Activated gamma-delta T cell treated with Interleukin-2 at 50 U/mL for 16 hours (primary cell): ENCODE measurements around the gene NOP56.

Source experiments
- DNase-seq: peaks from one replicate; pipeline ENCODE4 v3.0.0-alpha.2; 2020

Gene NOP56, protein sequence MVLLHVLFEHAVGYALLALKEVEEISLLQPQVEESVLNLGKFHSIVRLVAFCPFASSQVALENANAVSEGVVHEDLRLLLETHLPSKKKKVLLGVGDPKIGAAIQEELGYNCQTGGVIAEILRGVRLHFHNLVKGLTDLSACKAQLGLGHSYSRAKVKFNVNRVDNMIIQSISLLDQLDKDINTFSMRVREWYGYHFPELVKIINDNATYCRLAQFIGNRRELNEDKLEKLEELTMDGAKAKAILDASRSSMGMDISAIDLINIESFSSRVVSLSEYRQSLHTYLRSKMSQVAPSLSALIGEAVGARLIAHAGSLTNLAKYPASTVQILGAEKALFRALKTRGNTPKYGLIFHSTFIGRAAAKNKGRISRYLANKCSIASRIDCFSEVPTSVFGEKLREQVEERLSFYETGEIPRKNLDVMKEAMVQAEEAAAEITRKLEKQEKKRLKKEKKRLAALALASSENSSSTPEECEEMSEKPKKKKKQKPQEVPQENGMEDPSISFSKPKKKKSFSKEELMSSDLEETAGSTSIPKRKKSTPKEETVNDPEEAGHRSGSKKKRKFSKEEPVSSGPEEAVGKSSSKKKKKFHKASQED

DNA sequence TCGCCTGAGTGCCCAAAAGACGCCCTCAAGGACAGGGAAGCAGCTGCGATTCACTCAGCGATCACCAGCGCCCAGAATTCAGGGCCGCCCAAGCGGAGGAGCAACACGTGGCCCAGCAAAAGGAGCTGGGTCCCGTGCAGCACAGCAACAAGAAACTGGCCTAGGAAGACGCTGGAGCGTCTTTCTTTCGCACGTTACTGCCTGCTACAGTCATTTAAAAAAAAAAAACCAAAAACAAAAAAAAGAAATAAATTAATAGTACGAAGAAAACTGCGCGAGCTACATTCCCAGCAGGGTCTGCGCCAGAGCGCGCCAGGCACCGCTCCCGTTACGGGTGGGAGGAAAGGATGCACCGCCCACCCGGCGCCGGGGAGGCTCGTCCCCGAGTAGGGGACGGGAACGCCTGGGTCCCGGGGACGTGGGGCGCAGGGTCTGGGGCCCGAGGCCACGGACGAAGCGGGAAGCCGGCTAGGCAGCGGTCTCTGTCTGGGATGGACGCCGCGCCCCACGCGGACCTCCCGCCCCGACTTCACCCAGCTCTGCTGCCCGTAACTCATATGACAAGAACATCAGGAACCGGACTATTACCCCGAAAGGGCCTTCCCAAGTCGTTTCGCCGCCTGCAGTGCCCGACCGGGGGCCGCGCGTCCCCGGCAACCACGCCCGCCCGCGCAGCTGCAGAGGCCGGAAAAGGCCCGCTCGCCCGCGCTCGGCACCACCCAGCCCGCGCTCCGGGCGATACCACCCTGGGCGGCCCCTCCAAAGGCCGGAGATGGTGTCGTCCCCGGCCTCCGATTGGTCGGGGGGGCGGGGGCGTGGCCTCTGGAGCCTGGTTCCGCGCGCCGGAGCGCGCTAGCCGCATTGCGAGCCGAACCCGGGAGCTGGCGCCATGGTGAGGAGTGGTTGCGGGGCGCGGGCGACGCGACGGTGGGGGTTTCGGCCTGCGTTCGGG, at the start of gene NOP56:
NOP56 (plus strand) TSS at position 861 of the 952 bp plus-strand sequence; CDS start at position 890, 29 bp downstream.
- peak; percentile 94 for DNase-seq

DNA sequence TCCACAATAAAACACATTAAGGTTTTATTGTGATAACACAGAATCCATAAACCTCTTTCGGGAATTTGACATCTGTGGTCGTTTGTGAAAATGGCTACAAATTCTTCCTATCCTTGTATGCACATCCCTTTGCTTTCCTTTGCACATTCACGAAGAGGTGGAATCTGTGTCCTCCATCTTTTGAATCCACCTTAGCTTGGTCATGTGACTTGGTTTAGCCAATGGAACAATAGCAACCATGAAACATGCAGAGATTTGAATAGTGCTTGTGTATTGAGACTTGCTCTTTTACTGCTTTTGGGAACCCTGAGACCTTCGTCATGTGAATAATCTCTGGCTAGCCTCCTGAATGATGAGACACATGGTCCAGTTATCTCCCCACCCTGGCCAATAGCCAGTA, 49.7 kb upstream of the NOP56 start:
- no peak for DNase-seq

DNA sequence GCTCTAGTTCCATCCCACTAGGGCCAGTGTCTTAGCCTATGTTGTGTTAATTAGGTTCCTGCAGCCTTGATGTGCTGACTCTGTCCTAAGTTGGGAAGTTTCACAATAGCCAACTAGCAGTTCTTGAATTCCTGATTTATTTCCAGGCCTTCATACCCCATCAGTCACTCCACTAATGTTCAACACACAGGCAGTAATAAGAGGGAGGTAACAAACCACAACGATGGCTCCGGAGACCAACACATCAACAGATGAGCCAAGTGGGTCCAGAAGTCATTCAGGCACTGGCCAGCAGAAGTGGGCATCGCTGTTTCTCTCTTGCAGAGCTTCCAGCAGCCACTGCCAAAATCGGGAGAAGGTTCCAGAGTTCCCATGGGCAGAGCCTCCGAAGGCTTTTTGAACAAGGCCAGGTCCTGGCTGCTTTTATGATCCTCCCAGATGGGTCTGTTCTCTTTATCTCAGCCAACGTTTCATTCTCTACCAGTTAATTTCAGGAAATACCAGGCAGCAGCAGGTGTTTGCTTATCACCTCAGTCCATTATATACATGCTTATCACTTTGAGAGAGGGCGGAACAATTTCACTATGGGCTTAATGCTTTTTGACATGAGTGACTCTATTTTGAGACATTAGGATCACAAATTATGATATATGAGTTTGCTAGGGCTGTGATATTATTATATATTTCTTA, 48.5 kb upstream of the NOP56 start:
- no peak for DNase-seq

DNA sequence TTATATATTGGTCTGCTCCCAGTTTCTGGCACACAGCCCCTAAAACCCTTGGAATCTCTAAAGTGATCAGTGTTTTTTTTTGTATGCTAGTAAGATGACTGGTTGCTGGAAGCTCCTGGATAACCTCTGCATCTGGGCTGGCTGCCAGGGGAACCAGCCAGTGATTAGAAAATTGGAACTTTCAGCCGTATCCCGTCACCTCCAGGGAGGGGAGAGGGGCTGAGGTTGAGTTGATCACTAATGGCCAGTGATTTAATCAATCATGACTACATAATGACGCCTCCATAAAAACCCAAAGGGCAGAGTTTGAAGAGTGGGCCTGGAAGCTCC, 48.0 kb upstream of the NOP56 start:
- no peak for DNase-seq

DNA sequence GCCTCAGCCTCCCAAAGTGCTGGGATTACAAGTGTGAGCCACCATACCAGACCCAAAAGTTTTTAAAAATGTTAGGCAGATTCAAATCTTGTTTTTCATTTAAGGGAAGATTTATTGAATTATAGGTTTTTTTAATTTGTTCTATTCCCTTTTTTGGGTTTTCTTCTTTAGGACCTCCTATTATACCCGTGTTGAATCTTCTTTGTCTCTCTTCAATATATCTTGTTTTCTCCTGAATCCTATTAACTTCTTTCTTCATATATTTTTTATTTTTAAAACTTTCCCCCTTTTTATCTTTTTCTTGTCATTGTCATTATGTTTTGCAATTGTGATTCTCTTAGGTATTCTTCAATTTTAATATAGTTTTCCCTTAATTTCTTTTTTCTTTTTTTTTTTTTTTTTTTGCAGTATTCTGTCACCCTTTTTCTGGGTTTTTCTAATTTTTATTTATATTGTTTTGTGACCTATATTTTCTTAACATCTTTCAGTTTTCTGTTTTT, 45.9 kb upstream of the NOP56 start:
- no peak for DNase-seq

DNA sequence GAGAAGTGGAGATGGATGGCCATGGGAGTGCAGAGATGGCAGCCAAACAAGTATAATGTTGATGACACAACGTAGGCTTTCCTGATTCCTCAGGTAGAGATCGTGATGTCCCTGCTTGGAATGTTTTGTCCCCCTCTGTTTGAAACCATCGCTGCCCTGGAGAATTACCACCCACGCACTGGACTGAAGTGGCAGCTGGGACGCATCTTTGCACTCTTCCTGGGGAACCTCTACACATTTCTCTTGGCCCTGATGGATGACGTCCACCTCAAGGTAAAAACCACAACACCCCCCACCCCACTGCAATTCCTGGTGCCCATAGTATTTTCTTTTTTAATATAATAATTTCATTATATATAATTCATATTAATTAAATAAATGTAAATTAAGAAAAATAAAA, 42.1 kb upstream of the NOP56 start:
- DNase-seq: no peak

DNA sequence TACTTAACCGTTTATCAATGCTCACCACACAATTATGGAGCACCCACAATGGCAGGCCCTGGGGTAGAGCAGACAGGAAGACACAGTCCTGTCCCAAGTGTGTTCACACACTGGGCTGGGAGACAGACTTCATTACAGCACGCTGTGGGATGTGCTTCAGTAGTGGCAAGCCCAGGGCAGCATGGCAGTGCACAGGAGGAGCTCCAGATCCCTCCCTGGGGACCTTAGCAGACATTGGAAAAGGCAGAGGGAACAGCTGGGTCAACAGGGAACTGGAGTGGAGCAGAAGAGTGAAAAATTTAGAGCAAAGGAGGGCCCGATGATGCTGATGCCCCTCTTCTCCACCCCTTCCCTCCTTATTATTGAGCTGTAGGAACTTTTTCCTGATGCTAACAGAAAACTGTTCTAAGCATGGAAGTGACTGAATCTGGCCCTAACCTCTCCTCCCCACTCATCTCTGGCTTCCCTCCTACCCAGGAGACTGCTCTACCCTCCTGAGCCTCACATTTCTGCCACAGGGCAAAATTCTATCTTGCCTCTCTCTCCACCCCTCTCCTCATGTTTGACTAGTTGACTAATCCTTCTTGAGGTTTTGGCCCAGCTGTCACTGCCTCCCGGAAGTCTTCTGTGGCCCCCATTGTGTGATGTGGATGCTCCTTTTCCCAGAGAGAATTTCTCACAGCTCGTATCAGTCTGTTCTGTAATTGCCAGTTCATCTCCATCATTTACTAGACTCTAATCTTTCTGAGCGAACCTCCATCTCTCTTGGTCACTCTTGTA, 41.3 kb upstream of the NOP56 start:
- no peak for DNase-seq

DNA sequence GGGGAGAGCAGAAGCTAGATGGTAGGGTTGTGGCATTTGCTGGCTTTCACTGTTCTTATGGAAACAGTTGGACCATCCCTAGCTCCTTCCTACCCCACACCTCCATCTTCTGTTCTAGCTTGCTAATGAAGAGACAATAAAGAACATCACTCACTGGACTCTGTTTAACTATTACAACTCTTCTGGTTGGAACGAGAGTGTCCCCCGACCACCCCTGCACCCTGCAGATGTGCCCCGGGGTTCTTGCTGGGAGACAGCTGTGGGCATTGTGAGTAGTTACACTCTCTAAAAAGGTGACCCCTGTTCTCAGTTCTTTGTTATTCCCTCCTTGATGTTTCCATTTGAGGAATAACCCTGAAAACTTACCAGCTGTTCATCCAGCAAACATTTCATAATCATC, 40.4 kb upstream of the NOP56 start:
- no peak for DNase-seq

DNA sequence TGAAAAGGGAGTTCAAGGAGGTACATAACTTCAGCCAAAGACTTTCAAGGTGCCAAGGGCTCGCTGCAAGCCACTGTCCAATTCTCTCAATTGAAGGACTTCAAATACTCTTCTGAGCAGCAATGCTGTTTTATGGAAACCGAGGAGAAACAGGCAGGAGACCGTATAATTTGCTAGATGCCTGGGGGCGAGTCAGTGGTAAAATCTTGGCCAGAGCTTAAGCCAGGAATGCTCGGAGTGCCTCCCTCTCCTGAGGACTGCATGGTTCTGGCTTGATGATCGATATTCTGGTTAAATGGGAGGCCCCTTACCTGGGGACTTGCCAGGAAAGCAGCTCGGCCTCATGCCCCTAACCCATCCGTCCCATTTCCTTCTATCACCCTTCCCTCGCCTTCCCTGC, 35.8 kb upstream of the NOP56 start:
- DNase-seq: no peak

DNA sequence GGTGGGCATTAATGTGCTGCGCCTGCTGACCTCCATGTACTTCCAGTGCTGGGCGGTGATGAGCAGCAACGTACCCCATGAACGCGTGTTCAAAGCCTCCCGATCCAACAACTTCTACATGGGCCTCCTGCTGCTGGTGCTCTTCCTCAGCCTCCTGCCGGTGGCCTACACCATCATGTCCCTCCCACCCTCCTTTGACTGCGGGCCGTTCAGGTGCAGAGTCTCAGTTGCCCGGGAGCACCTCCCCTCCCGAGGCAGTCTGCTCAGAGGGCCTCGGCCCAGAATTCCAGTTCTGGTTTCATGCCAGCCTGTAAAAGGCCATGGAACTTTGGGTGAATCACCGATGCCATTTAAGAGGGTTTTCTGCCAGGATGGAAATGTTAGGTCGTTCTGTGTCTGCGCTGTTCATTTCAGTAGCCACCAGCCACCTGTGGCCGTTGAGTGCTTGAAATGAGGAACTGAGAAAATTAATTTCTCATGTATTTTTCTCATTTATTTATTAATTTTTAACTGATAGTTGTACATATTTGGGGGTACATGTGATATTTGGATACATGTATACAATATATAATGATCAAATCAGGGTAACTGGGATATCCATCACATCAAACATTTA, 35.2 kb upstream of the NOP56 start:
- no peak for DNase-seq

DNA sequence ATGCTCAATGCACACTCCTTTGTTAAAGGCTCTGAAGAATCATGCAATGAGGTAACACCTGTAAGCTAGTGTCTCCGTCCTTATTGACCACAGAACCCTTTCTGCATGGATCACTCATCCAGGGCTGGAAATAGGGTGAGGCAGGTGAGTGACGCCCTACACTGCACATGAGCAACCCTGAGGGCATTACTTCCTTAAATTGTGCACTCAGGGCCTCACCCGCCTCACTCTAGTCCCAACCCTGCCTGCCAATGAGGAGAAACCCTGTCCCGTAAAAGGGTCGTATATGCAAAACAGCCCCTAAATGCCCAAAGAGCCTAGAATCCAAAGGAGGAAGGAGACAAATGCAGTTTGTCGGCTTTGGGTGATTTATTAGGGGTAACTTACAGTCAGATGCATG, 33.6 kb upstream of the NOP56 start:
- DNase-seq: no peak

DNA sequence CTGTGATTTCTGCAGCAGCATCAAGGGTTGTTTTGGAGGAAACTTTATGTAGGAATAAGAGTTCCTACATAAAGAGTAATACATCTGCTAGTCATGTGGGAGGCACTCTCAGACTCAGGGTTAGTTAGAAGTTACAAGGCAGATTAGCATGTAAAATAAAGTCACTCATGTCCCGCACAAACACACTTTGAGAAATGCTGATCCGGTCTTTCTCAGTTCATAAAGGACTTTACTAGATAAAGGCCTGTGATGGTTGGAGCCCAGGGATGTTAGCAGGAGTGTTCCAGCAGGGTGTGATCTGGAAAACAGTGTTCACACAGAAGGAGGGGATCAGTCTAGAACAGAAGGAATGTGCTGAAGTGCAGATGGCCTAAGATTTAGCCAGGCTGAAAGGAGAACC, 33.1 kb upstream of the NOP56 start:
- DNase-seq: no peak

DNA sequence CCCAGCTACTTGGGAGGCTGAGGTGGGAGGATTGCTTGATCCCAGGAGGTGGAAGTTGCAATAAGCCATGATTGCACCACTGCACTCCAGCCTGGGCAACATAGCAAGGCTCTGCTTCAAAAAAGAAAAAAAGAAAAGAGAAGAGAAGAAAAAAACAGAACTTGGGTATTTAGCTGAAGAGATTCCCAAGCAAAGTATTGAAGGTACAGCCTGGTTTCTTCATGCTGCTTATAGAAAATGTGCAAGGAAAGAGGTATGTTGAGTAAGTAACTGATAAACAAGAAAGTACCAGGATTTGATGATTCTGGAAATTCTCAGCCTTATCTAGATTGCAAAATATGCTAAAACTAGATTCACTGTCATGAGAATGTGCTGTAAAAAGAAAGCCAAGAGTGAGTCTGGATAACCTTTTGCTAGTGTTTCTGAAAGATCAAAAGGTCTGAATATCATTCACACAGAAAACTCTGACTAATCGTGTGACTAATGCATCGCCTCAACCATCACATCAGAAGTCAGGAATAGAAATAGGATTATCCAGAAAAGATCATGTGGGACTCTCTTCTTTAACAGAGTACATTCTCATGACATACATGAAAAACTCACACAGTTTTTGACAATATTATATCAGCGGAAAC, 32.4 kb upstream of the NOP56 start:
- DNase-seq: no peak

DNA sequence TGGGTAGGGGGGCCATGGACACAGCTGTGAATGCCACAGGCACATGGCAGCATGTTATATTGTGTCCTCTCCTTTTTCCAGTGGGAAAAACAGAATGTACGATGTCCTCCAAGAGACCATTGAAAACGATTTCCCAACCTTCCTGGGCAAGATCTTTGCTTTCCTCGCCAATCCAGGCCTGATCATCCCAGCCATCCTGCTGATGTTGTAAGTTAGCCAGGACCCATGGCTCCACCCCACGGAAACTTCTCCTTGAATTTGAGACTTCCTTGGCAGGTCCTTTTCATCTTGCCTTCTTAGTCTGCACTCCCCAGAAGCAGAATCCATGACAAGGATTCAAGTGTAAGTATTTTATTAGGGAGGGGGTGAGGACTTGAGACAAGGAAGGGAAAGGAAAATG, 28.2 kb upstream of the NOP56 start:
- no peak for DNase-seq

DNA sequence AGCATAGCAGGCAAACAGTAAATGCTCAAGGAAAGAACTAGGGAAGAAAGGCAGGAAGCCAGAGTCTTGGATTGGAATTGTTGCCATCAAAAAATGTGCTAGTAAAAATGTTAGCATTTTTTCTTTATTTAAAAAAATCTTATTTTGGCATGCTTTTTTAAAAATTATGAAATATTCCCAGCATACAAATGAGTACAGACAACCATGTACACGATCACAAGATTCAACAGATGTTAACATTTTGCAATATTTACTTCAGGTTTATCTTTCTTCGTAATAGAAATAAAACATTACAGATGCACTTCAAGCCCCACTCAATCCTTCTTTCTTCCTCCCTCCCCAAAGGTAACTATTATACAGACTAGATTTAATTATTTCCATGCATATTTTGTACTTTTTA, 27.4 kb upstream of the NOP56 start:
- DNase-seq: no peak

DNA sequence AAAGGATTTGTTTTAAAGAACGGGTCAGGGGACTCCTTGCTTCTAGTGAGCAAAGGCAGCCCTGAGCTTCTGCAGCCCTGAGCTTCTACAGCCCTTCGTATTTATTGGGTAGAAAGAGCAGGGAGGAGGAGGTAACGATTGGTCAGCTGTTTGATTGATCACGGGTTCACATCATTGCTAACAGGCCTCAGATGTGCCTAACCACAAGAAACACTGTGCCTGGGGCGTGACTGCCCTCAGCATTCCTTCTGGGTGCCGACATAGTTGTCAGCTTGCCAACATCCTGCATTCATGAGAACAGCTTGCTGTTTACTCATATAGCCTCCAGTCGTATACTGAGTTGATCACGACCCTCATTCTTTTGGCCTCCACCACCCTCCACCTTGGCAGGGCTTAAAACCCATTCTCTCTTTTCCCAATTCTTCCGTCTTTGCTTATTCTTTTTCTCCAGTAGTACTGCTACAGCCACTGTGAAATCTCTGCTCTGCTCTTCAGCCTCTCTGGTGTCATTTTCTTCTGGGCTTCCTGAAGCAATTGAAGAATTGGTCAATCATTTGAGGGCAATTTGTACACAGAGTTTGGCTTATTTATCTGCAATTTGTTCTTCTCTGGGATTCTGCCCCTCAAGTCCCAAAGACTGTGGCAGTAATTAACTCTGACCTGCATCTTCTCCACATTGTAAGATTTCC, 25.4 kb upstream of the NOP56 start:
- DNase-seq: no peak

DNA sequence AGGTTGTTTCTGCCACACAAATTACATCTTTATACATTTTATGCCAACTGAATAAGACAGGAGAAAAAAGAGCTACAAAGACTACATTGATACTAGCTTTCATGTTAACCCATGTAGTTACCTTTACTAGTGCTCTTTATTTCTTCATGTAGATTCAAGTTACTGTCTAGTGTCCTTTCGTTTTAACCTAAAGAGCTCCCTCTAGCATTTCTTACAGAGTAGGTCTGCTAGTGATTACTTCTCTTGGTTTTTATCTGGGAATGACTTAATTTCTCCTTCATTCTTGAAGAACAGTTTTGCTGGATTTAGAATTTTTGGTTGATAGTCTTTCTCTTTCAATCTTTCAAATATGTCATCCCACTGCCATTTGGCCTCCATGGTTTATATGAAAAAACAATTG, 21.2 kb upstream of the NOP56 start:
- no peak for DNase-seq

DNA sequence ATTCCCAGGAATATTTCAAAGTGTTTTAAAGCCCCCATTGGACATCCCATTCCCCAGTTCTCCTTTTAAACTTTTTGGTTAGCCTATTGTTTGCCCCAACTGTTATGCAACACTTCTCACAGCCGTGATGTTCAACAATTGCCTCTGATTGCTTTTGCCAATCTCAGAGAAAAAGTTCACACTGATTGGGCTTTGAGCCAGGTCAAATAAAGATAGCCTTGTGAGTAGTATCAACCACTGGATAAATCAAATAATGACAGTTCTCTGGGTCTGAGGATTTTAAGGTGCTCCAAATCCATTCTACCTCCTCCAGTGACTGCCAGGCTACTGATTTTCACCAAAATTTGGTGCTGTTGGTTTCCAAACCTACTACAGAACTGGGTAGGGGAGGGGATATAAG, 19.1 kb upstream of the NOP56 start:
- DNase-seq: no peak

DNA sequence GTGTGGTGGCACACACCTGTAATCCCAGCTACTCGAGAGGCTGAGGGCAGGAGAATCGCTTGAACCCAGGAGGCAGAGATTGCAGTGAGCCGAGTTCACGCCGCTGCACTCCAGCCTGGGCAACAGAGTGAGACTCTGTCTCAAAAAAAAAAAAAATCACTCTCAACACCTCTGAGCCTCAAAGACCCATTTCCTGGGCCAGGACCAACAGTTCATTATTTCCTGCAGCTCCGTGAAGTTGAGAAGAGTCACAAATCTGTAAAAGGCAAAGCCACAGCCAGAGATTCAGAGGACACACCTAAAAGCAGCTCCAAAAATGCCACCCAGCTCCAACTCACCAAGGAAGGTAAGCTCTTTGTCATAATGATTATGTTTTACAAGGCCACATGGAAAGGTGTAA, 15.2 kb upstream of the NOP56 start:
- DNase-seq: peak; percentile 16

DNA sequence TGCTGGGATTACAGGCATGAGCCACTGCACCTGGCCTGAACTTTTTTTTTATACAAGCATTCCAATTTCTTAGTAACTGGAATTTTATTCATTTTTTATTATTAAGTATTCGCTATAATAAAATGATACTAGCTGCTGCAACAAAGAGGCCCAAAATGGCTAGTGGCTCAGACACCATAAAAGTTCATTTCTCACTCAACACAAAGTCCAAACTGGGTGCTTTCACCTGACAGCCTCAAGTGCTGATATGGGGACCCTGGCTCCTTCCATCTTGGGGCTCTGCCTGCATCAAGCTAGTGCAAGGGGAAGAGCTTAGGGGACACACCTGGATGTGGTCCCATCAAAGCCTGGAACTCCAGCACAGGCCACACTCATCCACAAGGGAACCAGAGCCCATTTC, 12.2 kb upstream of the NOP56 start:
- DNase-seq: no peak

DNA sequence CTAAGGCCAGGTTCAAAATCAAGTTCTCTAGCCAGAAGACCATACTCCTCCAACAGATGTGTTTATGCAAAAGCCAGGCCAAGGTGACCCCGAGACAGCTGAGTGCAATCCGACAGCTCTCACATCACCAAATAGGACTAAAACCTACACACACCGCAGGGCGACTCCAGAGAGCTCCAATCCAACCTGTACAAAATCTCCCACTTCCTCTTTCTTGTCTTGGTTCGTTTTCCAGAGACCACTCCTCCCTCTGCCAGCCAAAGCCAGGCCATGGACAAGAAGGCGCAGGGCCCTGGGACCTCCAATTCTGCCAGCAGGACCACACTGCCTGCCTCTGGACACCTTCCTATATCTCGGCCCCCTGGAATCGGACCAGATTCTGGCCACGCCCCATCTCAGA, 11.5 kb upstream of the NOP56 start:
- no peak for DNase-seq
